BJ (cell line): ENCODE data around the gene DOCK1. TPM values are rescaled to one million over a fixed set of nuclear protein-coding genes. Genes with fewer than 3 reads are reported as not detected.

Experiments used
- CTCF ChIA-PET: fragments of 350-600 bp; formaldehyde crosslinking; extraction: SDS; loops from one replicate; lab custom pipeline; 2021; ENCODE audit warnings: antibody characterized with exemption, inconsistent platforms; lab: Yijun Ruan, JAX
- POLR2A ChIA-PET: fragments of 300-600 bp; sonication (Branson Sonifier 250); formaldehyde crosslinking; extraction: SDS; loops from one replicate; lab custom pipeline; 2021; ENCODE audit warnings: antibody characterized with exemption; lab: Charles Lee
- DNase-seq: peaks from one replicate; pipeline ENCODE4 v3.0.0-alpha.2; 2011; ENCODE audit warnings: low read depth
- H3K27me3 ChIP-seq: 2 replicates; pipeline ENCODE4 v1.6.0; 2011; ENCODE audit warnings: low read length; ENCODE audit not compliant: control insufficient read depth, insufficient read depth
- H3K36me3 ChIP-seq: 2 replicates; pipeline ENCODE4 v1.5.1; 2011; ENCODE audit warnings: low read length; ENCODE audit not compliant: control insufficient read depth, insufficient read depth
- H3K4me3 ChIP-seq: 2 replicates; pipeline ENCODE4 v1.5.1; 2011; ENCODE audit warnings: low read depth, mild to moderate bottlenecking, control low read depth, low read length
- polyA plus RNA-seq: library from polyadenylated mRNA; depleted of rRNA; stranded (reverse); fragments of >200 nt; gene quantifications from 2 replicates; pipeline ENCODE4 v1.2.3, GENCODE V29; 2011
- TF ChIP-seq, protein P1 (sequence below): IDR thresholded peaks from 2 replicates; pipeline ENCODE4 v1.5.1; 2011; ENCODE audit warnings: low read depth, mild to moderate bottlenecking, control low read depth, inconsistent platforms, low read length, moderate library complexity; ENCODE audit not compliant: insufficient read depth

DOCK1 gene
- polyA plus RNA-seq, 1 experiment: 20.0 TPM

DNA sequence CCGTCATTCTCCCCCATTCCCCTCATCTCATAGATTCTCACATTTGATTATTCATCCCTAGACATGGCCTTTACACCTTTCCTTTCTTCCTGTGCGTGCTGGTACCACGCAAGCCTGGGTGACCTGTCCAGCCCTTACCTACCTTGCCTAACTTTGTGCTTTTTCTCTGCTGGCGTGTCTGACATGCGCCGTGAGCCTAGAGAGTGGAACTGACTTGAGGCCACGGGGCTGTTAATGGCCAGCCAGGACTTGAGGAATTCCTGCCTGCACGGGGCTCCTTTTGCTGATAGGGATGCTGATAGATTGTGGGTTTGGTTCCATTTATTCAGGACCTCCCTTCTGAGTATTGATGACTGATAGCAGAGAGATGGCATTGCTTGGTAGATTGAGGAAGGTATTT is 134.2 kb downstream of the DOCK1 start:
- no peaks in the 10 kb centered on the region for H3K27me3 ChIP-seq
- ChIA-PET CTCF (no interaction called here), POLR2A (no interaction called here)
- no peak for DNase-seq
- TF ChIP-seq, protein P1, sequence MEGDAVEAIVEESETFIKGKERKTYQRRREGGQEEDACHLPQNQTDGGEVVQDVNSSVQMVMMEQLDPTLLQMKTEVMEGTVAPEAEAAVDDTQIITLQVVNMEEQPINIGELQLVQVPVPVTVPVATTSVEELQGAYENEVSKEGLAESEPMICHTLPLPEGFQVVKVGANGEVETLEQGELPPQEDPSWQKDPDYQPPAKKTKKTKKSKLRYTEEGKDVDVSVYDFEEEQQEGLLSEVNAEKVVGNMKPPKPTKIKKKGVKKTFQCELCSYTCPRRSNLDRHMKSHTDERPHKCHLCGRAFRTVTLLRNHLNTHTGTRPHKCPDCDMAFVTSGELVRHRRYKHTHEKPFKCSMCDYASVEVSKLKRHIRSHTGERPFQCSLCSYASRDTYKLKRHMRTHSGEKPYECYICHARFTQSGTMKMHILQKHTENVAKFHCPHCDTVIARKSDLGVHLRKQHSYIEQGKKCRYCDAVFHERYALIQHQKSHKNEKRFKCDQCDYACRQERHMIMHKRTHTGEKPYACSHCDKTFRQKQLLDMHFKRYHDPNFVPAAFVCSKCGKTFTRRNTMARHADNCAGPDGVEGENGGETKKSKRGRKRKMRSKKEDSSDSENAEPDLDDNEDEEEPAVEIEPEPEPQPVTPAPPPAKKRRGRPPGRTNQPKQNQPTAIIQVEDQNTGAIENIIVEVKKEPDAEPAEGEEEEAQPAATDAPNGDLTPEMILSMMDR: no peak
- H3K4me3 ChIP-seq: no peak overlapping the region
- H3K36me3 ChIP-seq: peaks cover 13% of the 10 kb centered on the region

DNA sequence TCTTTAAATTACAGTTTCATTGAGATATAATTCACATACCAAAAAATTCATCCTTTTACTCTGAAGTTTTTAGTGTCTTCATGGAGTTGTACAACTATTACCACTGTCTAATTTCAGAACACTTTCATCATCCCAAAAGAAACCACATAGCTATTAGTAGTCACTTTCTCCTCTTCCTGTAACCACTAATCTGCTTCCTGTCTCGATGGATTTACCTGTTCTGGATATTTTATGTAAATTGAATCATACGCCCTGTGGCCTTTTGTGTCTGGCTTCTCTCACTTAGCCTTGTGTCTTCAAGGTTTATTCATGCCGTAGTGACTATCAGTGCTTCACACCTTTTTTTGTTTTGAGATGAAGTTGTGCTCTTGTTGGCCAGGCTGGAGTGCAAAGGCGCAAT is 135.5 kb downstream of the DOCK1 start:
- DNase-seq: no peak
- TF ChIP-seq, protein P1: no peak
- Histone ChIP-seq H3K4me3 (no peak overlapping the region), H3K27me3 (no peaks in the 10 kb centered on the region), H3K36me3 (peaks cover 11% of the 10 kb centered on the region)
- ChIA-PET POLR2A (no interaction called here), CTCF (no interaction called here)

DNA sequence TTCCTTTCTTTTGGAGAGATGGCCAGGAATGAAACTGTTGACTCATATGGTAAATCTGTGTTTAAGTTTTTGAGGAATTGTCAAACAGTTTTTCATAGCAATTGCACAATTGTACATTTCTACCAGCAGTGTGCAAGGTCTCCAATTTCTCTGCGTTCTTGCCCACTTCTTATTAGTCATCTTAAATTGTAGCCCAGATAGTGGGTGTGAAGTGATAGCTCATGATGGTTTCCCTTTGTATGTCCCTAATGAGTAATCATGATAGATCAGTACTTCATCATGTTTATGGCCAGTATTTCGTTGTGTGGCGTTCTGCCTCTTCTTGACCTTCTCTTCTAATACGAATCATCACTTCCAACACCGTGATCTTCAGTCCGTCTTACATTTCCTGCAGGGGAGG is 136.3 kb downstream of the DOCK1 start:
- peak; percentile 86 for DNase-seq
- peaks cover 14% of the 10 kb centered on the region for H3K36me3 ChIP-seq
- no peak overlapping the region for H3K4me3 ChIP-seq
- CTCF ChIA-PET: no interaction called here
- no peaks in the 10 kb centered on the region for H3K27me3 ChIP-seq
- POLR2A ChIA-PET: interaction anchor here (0.6 kb wide), 1 partner anchor 45 kb away, joined by 3 read pairs; no protein-coding TSS in a partner anchor
- TF ChIP-seq, protein P1: 0 out of 2 replicates have a peak, but pooled peaks have one; percentile 5

DNA sequence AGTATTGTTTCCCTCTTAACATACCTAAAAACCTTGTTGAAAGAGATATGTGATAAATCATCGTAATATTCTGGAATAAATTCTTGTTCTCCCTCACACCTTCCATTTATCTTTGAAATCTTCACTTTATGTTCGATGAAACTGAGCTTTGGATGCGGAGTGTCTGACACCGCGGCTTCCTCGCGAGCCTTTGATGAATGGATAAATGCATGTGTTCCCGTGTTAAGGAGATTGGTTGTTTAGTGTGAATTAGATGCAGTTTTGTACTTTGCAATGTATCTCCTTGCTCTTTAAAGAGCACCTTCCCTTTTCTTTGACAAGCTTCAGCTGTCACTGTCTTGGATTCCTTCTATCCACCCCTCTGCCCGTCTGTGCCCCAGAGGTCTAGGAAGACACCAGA is 138.1 kb downstream of the DOCK1 start:
- DNase-seq: no peak
- Histone ChIP-seq H3K4me3 (no peak overlapping the region), H3K27me3 (no peaks in the 10 kb centered on the region), H3K36me3 (peaks cover 14% of the 10 kb centered on the region)
- TF ChIP-seq, protein P1: no peak
- ChIA-PET POLR2A (no interaction called here), CTCF (no interaction called here)

DNA sequence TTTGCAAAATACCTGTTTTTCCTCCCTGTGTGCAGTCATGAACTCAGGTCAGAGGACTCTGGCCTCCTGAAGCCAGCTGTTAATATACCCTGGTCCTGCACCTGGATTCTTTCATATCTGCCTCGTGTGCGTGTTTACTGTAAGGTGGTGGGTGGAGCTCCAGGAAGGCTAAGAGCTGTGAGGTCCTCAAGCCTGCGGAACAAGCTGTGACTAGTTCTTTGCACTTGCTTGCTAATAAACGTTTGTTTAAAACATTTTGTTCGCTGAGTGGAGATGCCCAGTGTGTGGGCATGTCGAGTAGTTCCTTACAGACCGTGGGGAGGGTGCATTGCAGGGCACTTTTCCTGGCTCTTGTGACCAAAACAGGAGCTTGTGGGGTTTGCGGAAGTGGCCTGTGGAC is 139.0 kb downstream of the DOCK1 start:
- ChIA-PET CTCF (interaction anchor here (0.6 kb wide), 1 partner anchor 35 kb away, joined by 3 read pairs; no protein-coding TSS in a partner anchor), POLR2A (no interaction called here)
- peaks cover 12% of the 10 kb centered on the region for H3K36me3 ChIP-seq
- TF ChIP-seq, protein P1: no peak
- H3K4me3 ChIP-seq: no peak overlapping the region
- no peak for DNase-seq
- no peaks in the 10 kb centered on the region for H3K27me3 ChIP-seq
